ENCODE data around the gene PCLO.

DNA sequence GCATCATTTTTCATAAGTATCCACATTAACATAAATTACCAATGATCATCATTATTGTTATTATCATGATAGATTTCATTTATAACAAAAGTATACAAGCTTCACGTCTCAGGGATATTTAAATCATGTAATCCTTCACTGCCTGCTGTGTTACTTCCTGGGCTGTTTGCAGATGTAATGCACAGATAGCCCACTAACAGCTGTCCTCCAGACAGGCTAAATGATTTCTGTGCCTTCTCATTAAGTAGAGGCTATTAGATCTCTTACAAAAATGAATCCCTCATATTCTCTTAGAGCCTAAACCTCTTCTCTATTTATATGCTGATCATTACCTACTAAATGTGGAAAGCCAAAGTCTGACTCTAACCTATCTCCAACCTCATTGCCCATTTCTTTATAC is 9.3 kb downstream of the PCLO start:
- TF ChIP-seq GABPA (IDR thresholded peaks at IDR 0.05 in 1 of 2, conservative IDR thresholded peaks at IDR 0.05 in 1 of 2) = no peak
- TF ChIP-seq, protein P1, sequence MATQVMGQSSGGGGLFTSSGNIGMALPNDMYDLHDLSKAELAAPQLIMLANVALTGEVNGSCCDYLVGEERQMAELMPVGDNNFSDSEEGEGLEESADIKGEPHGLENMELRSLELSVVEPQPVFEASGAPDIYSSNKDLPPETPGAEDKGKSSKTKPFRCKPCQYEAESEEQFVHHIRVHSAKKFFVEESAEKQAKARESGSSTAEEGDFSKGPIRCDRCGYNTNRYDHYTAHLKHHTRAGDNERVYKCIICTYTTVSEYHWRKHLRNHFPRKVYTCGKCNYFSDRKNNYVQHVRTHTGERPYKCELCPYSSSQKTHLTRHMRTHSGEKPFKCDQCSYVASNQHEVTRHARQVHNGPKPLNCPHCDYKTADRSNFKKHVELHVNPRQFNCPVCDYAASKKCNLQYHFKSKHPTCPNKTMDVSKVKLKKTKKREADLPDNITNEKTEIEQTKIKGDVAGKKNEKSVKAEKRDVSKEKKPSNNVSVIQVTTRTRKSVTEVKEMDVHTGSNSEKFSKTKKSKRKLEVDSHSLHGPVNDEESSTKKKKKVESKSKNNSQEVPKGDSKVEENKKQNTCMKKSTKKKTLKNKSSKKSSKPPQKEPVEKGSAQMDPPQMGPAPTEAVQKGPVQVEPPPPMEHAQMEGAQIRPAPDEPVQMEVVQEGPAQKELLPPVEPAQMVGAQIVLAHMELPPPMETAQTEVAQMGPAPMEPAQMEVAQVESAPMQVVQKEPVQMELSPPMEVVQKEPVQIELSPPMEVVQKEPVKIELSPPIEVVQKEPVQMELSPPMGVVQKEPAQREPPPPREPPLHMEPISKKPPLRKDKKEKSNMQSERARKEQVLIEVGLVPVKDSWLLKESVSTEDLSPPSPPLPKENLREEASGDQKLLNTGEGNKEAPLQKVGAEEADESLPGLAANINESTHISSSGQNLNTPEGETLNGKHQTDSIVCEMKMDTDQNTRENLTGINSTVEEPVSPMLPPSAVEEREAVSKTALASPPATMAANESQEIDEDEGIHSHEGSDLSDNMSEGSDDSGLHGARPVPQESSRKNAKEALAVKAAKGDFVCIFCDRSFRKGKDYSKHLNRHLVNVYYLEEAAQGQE (IDR thresholded peaks at IDR 0.05) = no peak
- TF ChIP-seq, protein P2, sequence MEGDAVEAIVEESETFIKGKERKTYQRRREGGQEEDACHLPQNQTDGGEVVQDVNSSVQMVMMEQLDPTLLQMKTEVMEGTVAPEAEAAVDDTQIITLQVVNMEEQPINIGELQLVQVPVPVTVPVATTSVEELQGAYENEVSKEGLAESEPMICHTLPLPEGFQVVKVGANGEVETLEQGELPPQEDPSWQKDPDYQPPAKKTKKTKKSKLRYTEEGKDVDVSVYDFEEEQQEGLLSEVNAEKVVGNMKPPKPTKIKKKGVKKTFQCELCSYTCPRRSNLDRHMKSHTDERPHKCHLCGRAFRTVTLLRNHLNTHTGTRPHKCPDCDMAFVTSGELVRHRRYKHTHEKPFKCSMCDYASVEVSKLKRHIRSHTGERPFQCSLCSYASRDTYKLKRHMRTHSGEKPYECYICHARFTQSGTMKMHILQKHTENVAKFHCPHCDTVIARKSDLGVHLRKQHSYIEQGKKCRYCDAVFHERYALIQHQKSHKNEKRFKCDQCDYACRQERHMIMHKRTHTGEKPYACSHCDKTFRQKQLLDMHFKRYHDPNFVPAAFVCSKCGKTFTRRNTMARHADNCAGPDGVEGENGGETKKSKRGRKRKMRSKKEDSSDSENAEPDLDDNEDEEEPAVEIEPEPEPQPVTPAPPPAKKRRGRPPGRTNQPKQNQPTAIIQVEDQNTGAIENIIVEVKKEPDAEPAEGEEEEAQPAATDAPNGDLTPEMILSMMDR (IDR thresholded peaks at IDR 0.05; ENCODE audit: low read depth, low read length, missing input control) = no peak

Measured in liver (tissue), 3 donors.